Measurements from ENCODE around the gene NCKAP5L.
"Not testable (repeated sequence)": the region's sequence is repeated elsewhere in the genome, so short reads cannot be mapped to it uniquely, and the experiment has no call there.

Gene NCKAP5L

DNA sequence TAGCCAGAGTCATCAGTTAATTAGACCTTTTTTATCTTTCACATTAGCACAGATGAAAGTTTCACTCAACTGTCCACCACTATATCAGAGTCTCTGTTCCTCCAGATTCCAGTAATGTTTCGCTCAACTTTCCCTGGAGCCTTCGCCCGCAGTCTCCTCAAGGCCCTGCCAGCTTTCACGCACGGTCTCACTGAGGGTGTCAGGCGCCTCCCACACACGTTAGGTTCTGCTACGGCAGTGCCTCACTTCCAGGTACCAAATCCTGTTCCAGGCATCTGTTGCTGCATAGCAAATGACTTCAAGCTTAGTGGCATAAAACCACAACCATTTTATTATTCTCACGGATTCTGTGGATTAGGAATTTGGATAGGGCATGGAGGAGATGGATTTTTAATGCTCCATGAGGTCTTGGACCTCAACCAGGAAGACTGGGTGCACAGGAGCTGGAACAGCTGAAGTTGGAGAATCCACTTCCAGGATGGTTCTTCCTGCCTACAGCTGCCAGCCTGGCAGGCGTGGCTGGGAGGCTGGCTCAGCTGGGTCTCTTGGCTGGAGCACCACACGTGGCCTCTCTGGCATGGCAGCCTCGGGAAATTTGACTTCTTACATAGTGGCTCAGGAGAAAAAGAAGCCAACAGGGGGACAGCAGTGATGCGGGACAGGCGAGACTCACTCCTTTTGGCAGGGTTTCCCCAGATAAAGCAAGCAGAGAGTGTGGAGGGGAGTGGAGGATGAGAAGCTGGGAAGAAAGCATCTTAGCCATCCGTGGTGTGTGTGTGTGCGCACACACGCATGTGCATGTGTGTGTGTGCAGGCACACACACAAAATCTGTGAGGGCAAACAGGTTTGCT is 36.0 kb upstream of the NCKAP5L start:
- no peak overlapping the region for H3K4me3 ChIP-seq (ENCODE audit: low read depth, low read length)
- H3K36me3 ChIP-seq (ENCODE audit: insufficient read depth, low read length) = no peaks in the 10 kb centered on the region
- peaks cover 18% of the 10 kb centered on the region for H3K4me1 ChIP-seq (ENCODE audit: control insufficient read depth, insufficient read depth, low read length, unreplicated experiment)
- no peak overlapping the region for H3K27ac ChIP-seq (ENCODE audit: low read depth, low read length)
- no peaks in the 10 kb centered on the region for H3K79me2 ChIP-seq (ENCODE audit: control insufficient read depth, insufficient read depth, low read length, unreplicated experiment)
- H3K27me3 ChIP-seq (ENCODE audit: insufficient read depth, low read length) = peaks cover 4% of the 10 kb centered on the region; the same call in 1 of the 2 replicates
- no peak overlapping the region for H2AFZ ChIP-seq (ENCODE audit: low read length, unreplicated experiment)

- H2AFZ ChIP-seq (ENCODE audit: low read length, unreplicated experiment); H3K4me3 ChIP-seq (ENCODE audit: low read depth, low read length); H3K79me2 ChIP-seq (ENCODE audit: control insufficient read depth, insufficient read depth, low read length, unreplicated experiment); H3K27ac ChIP-seq (ENCODE audit: low read depth, low read length); H3K4me1 ChIP-seq (ENCODE audit: control insufficient read depth, insufficient read depth, low read length, unreplicated experiment); H3K36me3 ChIP-seq (ENCODE audit: insufficient read depth, low read length): not testable (repeated sequence)
- peaks cover 19% of the 10 kb centered on the region for H3K27me3 ChIP-seq (ENCODE audit: insufficient read depth, low read length)
Measured at GRCh38 chr12:49860921-49861320, 32.7 kb upstream of the NCKAP5L start.

DNA sequence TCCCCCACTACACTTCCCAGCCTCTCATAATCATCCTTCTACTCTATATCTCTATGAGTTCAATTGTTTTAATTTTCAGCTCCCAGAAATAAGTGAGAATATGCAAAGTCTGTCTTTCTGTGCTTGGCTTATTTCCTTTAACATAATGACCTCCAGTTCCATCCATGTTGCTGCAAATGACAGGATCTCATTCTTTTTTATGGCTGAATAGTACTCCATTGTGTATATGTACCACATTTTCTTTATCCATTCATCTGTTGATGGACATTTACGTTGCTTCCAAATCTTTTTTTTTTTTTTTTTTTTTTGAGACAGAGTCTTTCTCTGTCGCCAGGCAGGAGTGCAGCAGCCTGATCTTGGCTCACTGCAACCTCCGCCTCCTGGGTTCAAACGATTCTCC is 27.7 kb upstream of the NCKAP5L start:
- H3K79me2 ChIP-seq (ENCODE audit: control insufficient read depth, insufficient read depth, low read length, unreplicated experiment); H3K4me1 ChIP-seq (ENCODE audit: control insufficient read depth, insufficient read depth, low read length, unreplicated experiment); H3K4me3 ChIP-seq (ENCODE audit: low read depth, low read length); H3K27ac ChIP-seq (ENCODE audit: low read depth, low read length); H2AFZ ChIP-seq (ENCODE audit: low read length, unreplicated experiment); H3K36me3 ChIP-seq (ENCODE audit: insufficient read depth, low read length): not testable (repeated sequence)
- H3K27me3 ChIP-seq (ENCODE audit: insufficient read depth, low read length) = peaks cover 41% of the 10 kb centered on the region

GRCh38 chr12:49854976-49855375 is 26.8 kb upstream of the NCKAP5L start:
- Histone ChIP-seq H2AFZ (ENCODE audit: low read length, unreplicated experiment) (no peak overlapping the region), H3K4me3 (ENCODE audit: low read depth, low read length) (no peak overlapping the region)

GRCh38 chr12:49853671-49854070 is 25.5 kb upstream of the NCKAP5L start:
- peaks cover 50% of the 10 kb centered on the region for H3K27me3 ChIP-seq (ENCODE audit: insufficient read depth, low read length)
- no peaks in the 10 kb centered on the region for H3K79me2 ChIP-seq (ENCODE audit: control insufficient read depth, insufficient read depth, low read length, unreplicated experiment)
- H2AFZ ChIP-seq (ENCODE audit: low read length, unreplicated experiment) = no peak overlapping the region
- no peak overlapping the region for H3K4me3 ChIP-seq (ENCODE audit: low read depth, low read length)
- H3K36me3 ChIP-seq (ENCODE audit: insufficient read depth, low read length) = no peaks in the 10 kb centered on the region
- H3K4me1 ChIP-seq (ENCODE audit: control insufficient read depth, insufficient read depth, low read length, unreplicated experiment) = no peaks in the 10 kb centered on the region
- no peak overlapping the region for H3K27ac ChIP-seq (ENCODE audit: low read depth, low read length)

More at GRCh38 chr12:49854976-49855375, 26.8 kb upstream of the NCKAP5L start:
- Histone ChIP-seq H3K4me1 (ENCODE audit: control insufficient read depth, insufficient read depth, low read length, unreplicated experiment) (no peaks in the 10 kb centered on the region), H3K27me3 (ENCODE audit: insufficient read depth, low read length) (peaks cover 45% of the 10 kb centered on the region), H3K27ac (ENCODE audit: low read depth, low read length) (no peak overlapping the region), H3K79me2 (ENCODE audit: control insufficient read depth, insufficient read depth, low read length, unreplicated experiment) (no peaks in the 10 kb centered on the region), H3K36me3 (ENCODE audit: insufficient read depth, low read length) (no peaks in the 10 kb centered on the region)

- Histone ChIP-seq H3K79me2 (ENCODE audit: control insufficient read depth, insufficient read depth, low read length, unreplicated experiment) (no peaks in the 10 kb centered on the region), H2AFZ (ENCODE audit: low read length, unreplicated experiment) (no peak overlapping the region), H3K4me1 (ENCODE audit: control insufficient read depth, insufficient read depth, low read length, unreplicated experiment) (no peaks in the 10 kb centered on the region), H3K27ac (ENCODE audit: low read depth, low read length) (no peak overlapping the region), H3K36me3 (ENCODE audit: insufficient read depth, low read length) (no peaks in the 10 kb centered on the region), H3K4me3 (ENCODE audit: low read depth, low read length) (no peak overlapping the region), H3K27me3 (ENCODE audit: insufficient read depth, low read length) (peaks cover 37% of the 10 kb centered on the region)
Measured at GRCh38 chr12:49847161-49847560, 18.9 kb upstream of the NCKAP5L start.

GRCh38 chr12:49846032-49846431 is 17.8 kb upstream of the NCKAP5L start:
- Histone ChIP-seq H3K36me3 (ENCODE audit: insufficient read depth, low read length) (no peaks in the 10 kb centered on the region), H3K27me3 (ENCODE audit: insufficient read depth, low read length) (peaks cover 26% of the 10 kb centered on the region), H3K79me2 (ENCODE audit: control insufficient read depth, insufficient read depth, low read length, unreplicated experiment) (peaks cover 6% of the 10 kb centered on the region), H2AFZ (ENCODE audit: low read length, unreplicated experiment) (no peak overlapping the region), H3K4me3 (ENCODE audit: low read depth, low read length) (no peak overlapping the region), H3K4me1 (ENCODE audit: control insufficient read depth, insufficient read depth, low read length, unreplicated experiment) (peaks cover 7% of the 10 kb centered on the region), H3K27ac (ENCODE audit: low read depth, low read length) (no peak overlapping the region)

DNA sequence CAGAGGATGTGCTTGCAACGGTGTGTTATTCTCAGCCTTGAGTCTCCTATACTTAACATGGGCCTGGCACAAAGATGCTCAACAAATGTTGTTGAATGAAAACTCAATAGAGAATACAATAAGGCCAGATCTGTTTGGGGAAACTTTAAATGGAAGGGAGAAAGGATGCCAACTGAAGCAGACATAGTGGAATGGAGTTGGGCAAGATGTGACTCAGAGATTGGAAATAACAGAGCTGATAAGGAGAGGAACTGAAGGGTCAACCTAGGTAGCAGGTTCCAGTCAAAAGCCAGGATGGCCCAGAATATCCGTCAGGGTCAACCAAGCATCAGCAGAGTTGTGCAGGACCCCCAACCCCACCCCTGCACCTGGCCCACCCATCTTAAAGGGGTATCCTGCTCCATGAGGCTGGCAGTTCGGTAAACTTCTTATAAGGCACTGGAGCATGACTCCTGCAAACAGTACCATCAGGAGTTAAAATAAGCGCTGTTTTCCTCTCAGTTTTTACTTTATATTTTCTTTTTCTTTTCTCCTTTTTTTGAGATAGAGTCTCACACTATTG is 15.7 kb upstream of the NCKAP5L start:
- H2AFZ ChIP-seq (ENCODE audit: low read length, unreplicated experiment) = no peak overlapping the region
- H3K4me3 ChIP-seq (ENCODE audit: low read depth, low read length) = no peak overlapping the region
- H3K27me3 ChIP-seq (ENCODE audit: insufficient read depth, low read length) = peaks cover 14% of the 10 kb centered on the region
- H3K79me2 ChIP-seq (ENCODE audit: control insufficient read depth, insufficient read depth, low read length, unreplicated experiment) = peaks cover 10% of the 10 kb centered on the region
- H3K36me3 ChIP-seq (ENCODE audit: insufficient read depth, low read length) = no peaks in the 10 kb centered on the region
- H3K27ac ChIP-seq (ENCODE audit: low read depth, low read length) = peak overlapping the region; percentile 87; the same call in 1 of the 2 replicates
- peaks cover 10% of the 10 kb centered on the region for H3K4me1 ChIP-seq (ENCODE audit: control insufficient read depth, insufficient read depth, low read length, unreplicated experiment)

- peaks cover 10% of the 10 kb centered on the region for H3K4me1 ChIP-seq (ENCODE audit: control insufficient read depth, insufficient read depth, low read length, unreplicated experiment)
Measured at GRCh38 chr12:49843411-49843810, 15.2 kb upstream of the NCKAP5L start.

GRCh38 chr12:49842519-49843352 is 14.5 kb upstream of the NCKAP5L start, which contains the start of gene BCDIN3D:
BCDIN3D (minus strand) TSS chr12:49843106; CDS start chr12:49843087, 19 bp downstream.
- Histone ChIP-seq H3K79me2 (ENCODE audit: control insufficient read depth, insufficient read depth, low read length, unreplicated experiment) (peaks cover 10% of the 10 kb centered on the region), H3K27me3 (ENCODE audit: insufficient read depth, low read length) (peaks cover 2% of the 10 kb centered on the region), H3K4me3 (ENCODE audit: low read depth, low read length) (peak within 1 kb of the TSS; percentile 98), H3K36me3 (ENCODE audit: insufficient read depth, low read length) (no peaks in the 10 kb centered on the region), H2AFZ (ENCODE audit: low read length, unreplicated experiment) (peak within 1 kb of the TSS; percentile 97), H3K4me1 (ENCODE audit: control insufficient read depth, insufficient read depth, low read length, unreplicated experiment) (peaks cover 10% of the 10 kb centered on the region), H3K27ac (ENCODE audit: low read depth, low read length) (peak within 1 kb of the TSS; percentile 87)

More at GRCh38 chr12:49843411-49843810, 15.2 kb upstream of the NCKAP5L start:
- peaks cover 10% of the 10 kb centered on the region for H3K79me2 ChIP-seq (ENCODE audit: control insufficient read depth, insufficient read depth, low read length, unreplicated experiment)
- no peaks in the 10 kb centered on the region for H3K36me3 ChIP-seq (ENCODE audit: insufficient read depth, low read length)
- peaks cover 9% of the 10 kb centered on the region for H3K27me3 ChIP-seq (ENCODE audit: insufficient read depth, low read length)
- H3K27ac ChIP-seq (ENCODE audit: low read depth, low read length) = peak overlapping the region; percentile 87
- H3K4me3 ChIP-seq (ENCODE audit: low read depth, low read length) = peak overlapping the region; percentile 98
- peak overlapping the region; percentile 76 for H2AFZ ChIP-seq (ENCODE audit: low read length, unreplicated experiment)
